GM12873 (cell line): ENCODE data around the gene CAPZA1.

Source experiments
- TF ChIP-seq, protein P1 (sequence below): IDR thresholded peaks from 2 replicates; pipeline ENCODE4 v1.5.1; 2012; ENCODE audit warnings: low read depth, mild to moderate bottlenecking, moderate library complexity, low read length, control low read depth; ENCODE audit not compliant: insufficient read depth; ENCODE audit errors: missing control alignments

CAPZA1 gene

DNA sequence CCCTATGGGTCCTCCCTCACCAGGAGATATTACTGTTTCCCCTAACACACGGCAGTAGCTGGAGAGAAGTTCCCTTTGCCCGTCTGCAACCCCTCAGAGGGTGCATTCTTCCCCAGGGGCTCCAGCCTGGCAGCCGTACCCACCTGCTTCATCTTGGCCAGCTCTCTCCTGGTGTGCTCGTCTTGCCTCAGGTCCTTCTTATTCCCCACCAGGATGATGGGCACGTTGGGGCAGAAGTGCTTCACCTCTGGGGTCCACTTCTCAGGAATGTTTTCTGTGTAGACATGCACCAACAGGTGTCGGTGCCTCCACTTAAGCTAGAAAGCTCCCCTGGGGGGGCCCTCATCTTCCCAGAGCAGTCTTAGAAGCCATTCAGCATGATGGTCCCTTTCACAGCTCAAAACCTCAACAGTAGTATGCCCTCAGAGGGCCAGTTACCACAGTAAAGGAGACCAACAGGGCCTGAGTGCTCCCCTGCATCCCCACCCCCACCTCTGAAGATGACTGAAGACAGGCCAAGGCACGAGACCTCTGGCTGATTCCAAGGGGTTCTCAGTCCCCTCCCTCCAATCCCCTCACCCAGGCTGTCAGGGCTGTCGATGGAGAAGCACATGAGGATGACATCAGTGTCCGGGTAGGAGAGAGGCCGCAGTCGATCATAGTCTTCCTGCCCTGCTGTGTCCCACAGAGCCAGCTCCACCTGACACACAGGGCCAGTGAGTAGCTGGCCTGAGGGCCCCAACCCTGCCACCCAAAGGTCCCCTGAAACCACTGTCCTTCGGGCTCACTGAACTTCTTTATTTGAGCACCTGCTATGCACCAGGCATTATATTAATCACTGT lies 83.0 kb downstream of the CAPZA1 start:
- TF ChIP-seq, protein P1, sequence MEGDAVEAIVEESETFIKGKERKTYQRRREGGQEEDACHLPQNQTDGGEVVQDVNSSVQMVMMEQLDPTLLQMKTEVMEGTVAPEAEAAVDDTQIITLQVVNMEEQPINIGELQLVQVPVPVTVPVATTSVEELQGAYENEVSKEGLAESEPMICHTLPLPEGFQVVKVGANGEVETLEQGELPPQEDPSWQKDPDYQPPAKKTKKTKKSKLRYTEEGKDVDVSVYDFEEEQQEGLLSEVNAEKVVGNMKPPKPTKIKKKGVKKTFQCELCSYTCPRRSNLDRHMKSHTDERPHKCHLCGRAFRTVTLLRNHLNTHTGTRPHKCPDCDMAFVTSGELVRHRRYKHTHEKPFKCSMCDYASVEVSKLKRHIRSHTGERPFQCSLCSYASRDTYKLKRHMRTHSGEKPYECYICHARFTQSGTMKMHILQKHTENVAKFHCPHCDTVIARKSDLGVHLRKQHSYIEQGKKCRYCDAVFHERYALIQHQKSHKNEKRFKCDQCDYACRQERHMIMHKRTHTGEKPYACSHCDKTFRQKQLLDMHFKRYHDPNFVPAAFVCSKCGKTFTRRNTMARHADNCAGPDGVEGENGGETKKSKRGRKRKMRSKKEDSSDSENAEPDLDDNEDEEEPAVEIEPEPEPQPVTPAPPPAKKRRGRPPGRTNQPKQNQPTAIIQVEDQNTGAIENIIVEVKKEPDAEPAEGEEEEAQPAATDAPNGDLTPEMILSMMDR = no peak

DNA sequence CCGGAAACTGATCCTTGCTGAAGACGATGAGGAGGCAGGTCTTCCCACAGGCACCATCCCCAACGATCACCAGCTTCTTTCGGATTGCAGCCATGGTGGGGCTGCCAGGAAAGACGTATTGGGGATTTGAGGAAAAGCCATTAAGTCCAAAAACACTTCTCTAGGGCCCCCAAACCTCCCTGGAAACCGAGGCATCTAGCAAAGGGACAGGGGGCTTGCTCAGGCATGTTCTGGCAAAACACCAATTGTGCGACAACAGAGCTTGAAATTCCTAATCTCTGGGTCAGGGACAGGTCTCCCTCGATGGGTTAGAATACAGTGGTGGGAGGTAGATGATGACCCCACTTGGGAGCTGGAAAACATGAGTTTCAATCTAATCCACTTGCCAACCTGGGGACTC lies 84.1 kb downstream of the CAPZA1 start:
- TF ChIP-seq, protein P1 = no peak

DNA sequence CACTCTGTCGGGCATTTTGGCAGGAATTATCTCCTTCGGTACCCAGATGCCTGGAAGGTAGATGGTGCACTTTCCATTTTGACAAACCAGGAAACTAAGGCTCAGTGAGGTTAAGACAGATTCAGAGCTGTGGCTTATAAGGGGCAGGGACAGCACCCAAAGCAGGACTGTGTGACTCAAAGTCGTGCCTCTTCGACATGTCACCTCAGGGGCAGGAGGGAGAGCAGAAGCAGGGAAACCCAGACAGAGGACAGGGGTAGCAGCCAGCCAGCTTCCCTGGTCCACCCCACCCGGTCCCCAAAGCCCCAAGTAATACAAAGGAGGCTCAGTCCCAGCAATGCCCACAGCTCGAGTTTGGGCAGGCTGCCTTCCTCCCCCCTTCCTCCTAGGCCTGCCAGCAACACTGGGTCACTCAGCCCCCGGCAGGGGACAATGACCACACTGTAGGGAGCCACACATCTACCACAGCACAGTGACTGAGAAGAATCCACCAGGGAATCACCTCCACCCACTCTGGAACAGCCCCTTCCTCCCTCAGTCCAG lies 84.8 kb downstream of the CAPZA1 start:
- TF ChIP-seq, protein P1 = no peak

DNA sequence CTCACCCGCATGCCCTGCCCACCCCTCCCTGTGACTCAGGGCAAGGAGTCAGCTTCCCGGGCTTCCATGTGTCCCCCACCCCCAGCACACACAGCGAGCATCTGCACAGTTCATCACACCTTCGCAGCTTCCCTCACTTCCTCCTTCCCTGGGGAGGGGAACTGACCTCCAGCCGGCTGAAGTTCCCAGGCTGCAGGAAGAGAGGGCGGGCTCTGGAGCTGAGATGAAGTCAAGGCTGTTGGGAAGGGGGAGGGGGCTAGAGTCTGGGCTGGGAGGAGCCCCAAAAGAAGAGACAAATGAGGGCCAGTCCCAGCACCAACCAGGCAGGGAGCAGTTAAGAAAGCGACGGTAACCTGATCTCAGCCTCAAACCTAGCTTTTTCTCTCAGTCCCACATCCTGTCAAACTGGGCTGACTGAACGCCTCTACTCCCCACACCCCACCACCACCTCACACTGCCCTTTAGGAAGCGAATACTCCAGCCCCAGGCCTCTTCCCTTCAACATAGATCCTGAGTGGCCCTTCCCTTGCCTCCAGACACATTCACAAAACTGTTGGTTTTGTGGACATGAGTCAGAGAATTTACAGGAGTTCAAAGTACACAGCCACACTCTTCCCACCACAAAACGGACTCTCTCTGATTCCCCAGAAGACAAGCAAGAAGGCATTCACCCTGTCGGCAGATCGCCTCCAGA lies 85.4 kb downstream of the CAPZA1 start:
- TF ChIP-seq, protein P1 = no peak

DNA sequence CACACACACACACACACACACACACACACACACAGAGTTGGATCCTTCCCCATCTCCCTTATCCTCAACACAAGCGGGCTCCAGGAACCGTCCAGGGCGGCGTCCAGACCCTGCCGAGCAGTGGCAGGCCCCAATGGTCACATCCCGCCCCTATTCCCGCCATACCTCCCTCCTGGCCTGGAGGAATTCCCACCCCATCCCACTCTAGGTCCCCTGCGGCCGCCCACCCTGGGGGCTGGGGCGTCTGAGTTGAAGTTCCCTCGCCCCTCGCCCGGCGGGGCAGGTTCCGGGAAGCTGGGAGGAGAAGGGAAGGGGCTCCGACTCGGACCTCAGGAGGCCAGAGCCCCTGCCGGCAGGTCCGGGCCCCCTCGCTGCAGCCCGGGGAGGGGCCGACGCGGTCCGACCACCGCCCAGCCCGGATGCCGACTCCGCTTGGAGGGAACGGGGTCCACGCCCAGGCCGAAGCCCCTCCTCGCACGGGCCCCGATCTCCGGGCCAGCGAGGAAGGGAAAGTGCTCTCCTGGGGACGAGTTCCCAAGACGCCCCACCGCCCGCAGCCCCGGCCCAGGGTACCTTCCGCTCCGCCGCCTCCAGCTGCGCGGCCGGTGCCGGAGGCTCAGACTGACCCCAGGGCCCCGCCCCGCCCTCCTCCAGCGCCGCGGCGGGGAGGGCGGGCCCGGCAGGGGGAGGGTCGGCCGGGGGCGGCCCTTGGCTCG lies 87.0 kb downstream of the CAPZA1 start, which contains the start of gene RHOC:
RHOC (minus strand) TSS at position 623 of the 716 bp plus-strand sequence. CDS start 3,328 bp downstream, outside the sequence.
- TF ChIP-seq, protein P1 = no peak

DNA sequence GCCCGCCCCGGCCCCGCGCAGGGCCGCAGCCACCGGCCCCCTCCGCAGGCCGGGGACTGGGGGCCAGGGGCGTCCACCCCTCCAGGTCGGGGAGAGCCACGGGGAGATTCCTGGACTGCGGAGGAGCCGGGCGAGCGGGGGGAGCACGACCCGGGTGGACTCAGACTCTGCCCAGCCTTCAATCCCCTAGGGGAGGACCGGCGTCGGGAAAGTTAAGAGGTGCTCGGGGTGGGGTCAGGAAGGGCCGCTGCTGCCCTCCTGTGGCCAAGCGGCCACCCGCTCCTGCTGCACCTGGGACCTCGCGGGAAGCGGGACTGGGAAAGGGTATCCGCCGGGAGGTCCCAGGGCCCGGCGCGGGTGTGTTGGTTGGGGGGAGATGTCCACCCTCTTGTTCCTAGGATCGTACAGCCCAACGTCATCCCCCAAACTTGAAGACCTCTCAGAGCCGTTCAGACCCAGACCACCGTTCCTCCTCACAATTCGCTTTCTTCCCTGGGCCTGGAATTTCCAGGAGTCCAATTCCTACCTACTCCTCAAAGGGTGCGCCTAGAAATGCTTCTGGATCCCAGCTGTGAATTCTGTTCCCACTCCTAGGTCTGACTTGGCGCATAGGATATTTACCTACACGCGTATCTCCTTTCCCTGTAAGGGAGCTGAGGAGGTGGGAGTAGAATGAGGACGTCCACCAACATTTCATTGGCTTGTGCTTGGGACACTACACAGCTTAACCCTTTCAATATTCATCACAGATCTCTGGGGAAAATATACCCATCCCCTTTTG lies 87.8 kb downstream of the CAPZA1 start:
- TF ChIP-seq, protein P1 = peak; percentile 90
